NCI-H526 (cell line): ENCODE results near the gene C17orf75.

Experiments used
- DNase-seq, 2 experiments: peaks; one replicate each; lab custom pipeline; 2025; lab: John Stamatoyannopoulos, UW

C17orf75 gene

DNA sequence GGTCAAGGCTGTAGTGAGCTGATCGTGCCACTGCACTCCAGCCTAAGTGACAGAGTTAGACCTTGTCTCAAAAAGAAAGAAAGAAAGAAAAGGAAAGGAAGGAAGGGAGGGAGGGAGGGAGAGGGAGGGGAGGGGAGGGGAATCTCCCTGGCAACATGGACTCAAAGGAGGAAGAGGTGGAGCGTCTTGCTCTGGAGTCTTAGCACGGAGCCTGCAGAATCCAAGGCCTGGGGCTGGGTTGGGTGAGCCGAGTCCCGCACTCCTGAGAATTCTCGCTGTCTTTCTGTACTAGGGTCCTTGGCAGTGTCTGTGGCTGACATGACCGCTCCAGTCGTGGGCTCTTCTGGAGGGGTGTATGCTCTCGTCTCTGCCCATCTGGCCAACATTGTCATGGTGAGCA, 36.9 kb downstream of the C17orf75 start:
- DNase-seq: no peak

DNA sequence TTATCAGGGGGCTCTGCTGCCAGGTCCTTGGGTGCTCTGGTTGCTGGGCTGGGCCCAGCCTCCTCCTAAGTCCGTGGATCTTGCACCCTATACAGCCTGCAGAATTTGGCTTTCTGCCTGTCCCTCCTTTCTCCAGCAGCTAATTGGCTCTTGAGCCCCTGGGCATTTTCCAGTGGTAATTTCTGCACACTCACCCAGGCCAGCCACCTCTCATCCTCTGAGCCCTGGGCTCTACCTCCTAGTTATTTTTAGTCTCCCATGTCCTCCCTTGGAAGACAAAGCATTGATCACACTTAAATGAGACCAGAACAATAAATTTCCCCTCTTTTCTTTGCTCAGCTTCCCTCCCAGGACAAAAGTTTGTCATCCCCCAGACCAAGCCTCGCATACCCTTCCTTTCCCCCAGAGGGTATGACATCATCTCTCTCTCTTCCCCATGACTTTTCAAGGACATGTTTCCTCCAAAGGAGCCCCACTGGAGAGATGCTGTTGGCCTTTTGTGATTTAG, 38.1 kb downstream of the C17orf75 start:
- DNase-seq: no peak

DNA sequence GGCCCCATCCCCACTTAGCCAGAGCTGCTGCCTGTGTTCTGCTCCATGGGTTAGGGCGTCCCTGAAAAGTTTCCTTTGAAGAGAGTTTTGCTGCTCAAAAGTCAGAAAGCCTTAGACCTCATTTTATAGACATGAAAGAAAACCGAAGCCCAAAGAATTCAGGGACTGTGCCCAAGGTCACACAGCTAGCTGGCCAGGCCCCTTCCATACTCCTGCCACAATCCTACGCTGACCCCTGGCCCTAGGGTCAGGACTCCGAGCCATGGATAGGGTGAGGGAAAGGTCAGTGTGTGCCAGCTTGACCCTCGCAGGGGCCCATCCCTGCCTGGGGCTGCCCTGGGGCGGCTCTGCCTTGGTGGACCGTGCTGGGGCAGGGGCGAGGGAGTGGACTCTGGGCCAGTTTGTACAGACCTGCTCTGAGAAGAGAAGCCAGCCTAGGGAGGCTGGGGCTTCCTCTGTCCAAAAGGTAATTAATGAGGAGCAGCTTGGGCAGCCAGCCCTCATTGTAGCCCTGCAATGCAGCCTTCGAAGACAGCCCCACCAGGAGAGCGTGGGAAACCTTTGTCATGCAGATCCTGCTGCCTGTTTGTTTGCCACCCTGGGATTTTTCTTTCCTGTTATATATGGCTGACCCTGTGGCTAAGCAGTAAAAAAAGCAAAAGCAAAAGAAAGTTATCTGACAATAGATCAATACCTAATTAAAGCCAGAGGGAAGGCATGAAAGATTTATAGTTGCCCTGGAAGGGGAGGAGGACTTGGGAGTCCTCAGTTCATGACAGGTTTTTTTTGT, 38.9 kb downstream of the C17orf75 start:
- DNase-seq: no peak

DNA sequence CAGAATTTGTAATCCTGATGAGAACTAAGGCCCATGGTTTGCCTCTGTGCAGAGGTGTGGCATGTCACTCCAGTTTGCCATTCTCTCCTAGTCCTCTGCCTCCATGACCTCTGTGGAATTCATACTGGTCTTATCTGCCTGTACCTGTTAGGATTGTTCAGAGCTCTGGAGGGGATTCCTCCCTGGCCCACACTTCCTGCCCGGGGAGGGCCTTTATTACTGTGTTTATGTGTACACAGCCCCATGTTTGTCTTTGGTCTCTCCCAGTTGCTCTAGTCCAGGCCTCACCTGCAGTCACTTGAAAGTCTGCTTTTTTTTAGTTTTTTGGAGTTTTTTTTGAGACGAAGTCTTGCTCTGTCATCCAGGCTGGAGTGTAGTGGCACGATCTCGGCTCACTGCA, 39.9 kb downstream of the C17orf75 start:
- no peak for DNase-seq

DNA sequence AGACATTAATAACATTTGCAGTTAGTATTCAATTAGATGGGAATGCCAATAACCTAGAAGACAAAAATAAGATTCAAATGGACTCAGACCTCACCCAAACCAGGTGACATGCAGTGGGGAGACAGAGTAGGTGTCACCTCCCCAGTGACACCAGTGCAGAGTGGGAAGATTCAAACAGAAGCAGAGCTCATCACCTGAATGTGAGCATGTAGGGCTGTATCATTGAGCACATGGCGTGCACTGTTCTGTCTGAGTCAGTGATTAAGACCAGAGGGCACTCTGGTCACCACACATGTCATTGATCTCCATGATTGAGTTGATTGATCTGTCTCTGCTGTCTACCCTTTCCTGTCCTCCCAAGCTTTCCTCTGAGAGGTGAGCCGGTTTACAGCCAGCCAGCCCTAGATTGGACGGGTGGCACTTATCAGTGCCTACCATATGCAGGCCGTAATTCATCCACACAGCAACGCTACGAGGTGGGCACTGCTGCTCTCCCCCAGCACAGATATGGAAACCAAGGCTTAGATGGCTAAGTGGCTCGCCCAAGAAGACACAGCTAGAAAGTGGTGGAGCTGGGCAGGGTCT, 42.3 kb downstream of the C17orf75 start:
- no peak for DNase-seq

DNA sequence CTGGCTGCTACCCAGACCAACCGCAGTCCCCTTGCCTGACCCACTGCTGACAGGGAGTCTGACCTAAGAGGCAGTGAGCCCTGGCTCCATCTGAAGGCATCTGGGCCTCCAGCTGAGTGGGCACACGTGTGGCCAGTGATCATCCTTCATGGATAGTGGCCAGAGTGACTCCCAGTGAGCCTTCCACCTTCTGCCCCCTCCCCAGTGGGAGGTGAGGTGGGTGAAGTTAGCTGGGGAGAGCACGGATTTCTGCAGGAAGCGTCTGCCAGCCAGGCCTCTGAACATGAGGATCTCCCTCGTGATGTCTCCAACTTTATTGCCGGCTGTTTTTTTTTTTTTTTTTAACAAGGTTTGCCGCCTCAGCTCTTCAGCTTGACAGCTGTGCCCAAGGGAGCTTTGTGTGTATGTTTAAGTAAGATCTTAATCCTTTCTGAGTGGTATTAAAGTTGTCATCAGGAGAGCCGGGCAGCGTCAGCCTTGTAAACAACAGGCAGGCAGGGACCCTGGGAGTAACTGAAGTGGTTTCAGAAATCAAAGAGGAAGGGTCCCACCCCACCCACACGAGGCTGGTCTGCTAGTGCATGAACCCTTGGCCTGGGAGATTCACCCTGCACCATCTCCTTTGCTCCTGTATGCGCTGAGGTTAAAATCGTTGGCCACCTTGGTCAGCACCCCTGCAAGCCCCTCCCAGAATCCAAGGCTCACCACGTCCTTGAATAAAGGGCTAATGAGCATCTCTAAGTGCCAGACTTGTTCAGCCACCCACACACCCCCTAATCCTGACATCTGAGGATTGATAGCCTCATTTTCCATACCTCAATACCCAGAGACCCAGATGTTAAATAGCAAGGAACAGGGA, 43.0 kb downstream of the C17orf75 start:
- peak in 1 of 2 experiments; percentile 10 for DNase-seq

DNA sequence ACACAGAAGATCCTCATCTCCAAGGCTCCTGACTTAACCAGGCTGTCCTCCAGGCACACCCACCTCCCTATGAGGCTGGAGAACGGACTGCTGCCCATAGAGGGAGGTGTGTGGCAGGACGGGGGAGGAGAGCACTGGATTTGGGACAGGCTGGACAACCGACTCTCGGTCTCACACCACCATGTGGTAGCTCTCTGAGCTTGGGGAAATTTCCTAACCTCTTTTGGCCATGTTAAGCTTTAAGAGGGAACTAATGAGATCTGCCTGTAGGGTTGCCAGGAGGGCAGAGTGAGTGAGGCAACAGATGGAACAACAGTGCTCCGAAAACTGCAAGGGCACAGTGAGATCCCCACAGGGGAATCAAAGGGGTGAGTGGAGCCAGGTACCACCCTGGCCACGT, 43.7 kb downstream of the C17orf75 start:
- DNase-seq: no peak

DNA sequence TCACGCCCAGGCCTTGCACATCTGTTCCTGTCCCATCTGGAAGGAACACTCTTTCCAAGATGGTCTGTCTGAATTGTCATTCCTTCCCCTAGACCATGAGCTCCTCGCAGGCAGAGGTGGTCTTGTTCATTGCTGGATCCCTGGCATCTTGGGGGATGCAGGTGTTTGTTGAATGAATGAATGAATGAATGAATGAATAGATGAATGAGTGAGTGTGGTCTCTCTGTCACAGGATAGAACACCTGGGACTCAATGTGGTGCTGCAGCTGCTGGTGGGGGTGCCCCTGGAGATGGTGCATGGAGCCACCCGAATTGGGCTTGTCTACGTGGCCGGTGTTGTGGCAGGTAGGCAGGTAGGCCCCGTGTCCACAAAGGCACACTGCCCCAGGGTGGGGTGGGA, 44.1 kb downstream of the C17orf75 start:
- no peak for DNase-seq

DNA sequence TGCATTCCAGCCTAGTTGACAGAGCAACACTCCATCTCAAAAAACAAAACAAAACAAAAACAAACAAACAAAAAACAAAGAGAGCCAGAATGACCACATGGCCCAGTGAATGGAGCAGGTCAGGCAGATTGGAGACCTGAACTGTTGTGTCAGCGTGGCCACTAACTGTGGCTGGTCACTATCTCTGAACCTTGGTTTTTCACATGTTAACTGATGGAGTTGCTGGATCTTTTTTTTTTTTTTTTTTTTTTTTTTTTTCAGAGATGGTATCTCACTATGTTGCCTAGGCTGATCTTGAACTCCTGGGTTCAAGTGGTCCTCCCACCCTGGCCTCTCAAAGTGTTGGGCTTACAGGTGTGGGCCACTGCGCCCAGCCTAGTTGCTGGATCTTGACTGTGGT, 44.5 kb downstream of the C17orf75 start:
- no peak for DNase-seq

DNA sequence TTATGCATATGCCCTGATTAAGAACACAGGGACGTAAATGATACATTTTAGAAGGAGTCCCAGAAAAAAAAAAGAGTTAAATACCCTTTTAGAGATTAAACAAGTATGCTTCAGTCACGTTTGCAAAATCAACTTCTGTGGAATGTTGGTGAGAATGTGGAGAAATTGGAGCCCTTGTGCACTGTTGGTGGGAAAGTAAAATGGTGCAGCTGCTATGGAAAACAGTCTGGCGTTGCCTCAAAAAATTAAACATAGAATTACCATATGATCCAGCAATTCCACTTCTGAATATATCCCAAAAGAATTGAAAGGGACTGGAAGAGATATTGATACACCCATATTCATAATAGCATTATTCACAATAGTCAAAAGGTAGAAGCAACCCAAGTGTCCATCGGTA, 49.9 kb downstream of the C17orf75 start:
- peak; percentile 19 to 23 for DNase-seq

DNA sequence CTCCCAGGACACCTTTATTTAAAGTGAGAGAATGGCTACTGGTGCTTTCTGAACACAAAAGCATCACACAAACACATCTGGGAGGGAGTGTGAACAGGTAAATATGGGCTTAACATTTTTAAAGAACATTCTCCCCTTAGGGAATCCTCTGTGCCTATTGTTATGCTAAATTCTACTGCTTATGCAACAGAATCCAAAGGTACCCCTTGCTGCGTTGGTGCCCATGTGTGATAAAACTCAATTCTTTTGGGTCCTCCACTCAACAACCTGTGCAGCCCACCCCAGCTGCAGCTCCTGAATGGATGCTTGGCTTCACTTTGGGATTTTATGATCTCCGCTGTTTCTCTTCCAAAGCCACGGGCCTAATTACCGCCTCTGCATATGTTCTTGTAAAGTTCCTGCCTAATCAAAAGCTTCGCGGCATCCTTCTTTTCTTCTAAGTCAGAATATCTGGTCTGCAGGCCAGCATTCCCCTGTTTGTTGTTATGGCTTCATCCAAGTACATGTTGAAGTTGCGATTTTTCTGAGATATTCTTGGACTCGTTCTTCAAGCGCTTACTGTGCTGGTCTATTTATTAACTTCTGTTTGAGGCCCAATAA, 52.4 kb downstream of the C17orf75 start:
- no peak for DNase-seq

DNA sequence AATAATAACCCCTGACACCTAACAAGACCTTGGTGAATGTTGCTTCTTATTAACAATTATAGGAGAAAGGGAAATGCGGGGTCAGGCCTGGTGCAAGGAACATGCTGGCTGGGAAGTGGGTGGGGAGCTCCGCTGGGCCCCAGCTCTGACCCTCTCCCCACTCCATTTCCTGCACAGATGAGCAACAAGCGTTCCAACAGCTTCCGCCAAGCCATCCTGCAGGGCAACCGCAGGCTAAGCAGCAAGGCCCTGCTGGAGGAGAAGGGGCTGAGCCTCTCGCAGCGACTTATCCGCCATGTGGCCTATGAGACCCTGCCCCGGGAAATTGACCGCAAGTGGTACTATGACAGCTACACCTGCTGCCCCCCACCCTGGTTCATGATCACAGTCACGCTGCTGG, 53.4 kb downstream of the C17orf75 start:
- no peak for DNase-seq

DNA sequence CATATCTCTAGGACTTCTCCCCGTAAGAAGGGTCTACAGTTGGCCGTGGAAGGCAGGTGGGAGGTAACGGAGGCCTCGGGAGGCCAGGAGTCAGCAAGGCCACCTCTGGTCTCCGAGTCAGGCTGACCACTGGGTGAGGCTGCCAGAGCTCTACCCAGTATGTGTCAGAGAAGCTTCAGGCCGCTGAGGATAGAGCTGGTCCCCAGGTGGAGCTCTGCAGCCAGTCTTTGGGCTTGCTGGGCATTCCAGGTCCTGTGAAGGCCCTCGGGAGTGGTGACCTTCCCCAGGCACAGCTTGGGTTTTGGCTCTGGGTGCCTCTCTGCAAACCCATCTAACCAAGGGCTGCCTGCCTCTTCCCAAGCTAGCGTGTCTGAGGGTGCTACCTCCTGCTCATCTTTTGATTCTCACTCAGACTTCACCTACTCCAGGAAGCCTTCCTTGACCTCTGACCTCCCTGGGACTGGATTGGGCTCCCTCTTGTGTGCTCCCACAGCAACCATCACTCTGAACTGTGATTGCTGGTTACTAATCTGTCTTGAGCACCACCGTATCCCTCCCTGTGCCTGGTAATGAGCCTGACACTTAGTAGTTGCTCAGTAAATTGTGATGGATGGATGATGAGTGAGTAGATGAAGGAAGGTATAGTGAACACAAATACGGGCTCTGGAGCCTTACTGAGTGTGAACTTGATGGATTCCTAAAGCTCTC, 54.0 kb downstream of the C17orf75 start:
- no peak for DNase-seq

DNA sequence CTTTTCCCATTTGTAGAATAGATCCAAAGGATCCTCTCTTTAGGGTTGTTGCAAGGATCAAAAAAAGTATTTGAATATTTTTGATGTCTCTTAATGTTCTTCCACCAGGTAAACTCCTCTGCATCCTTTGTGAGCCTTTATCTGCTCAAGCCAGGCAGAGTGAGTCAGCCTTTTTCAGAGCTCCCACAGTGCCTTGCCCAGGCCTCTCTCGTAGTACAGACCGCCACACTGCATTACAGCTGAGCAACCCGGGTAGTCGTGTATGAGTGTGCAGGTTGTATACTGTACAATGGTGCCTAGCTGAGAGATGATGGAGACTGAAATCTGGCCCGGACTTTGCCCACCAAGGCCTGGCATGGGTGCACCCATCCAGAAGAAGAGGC, 55.5 kb downstream of the C17orf75 start:
- no peak for DNase-seq

DNA sequence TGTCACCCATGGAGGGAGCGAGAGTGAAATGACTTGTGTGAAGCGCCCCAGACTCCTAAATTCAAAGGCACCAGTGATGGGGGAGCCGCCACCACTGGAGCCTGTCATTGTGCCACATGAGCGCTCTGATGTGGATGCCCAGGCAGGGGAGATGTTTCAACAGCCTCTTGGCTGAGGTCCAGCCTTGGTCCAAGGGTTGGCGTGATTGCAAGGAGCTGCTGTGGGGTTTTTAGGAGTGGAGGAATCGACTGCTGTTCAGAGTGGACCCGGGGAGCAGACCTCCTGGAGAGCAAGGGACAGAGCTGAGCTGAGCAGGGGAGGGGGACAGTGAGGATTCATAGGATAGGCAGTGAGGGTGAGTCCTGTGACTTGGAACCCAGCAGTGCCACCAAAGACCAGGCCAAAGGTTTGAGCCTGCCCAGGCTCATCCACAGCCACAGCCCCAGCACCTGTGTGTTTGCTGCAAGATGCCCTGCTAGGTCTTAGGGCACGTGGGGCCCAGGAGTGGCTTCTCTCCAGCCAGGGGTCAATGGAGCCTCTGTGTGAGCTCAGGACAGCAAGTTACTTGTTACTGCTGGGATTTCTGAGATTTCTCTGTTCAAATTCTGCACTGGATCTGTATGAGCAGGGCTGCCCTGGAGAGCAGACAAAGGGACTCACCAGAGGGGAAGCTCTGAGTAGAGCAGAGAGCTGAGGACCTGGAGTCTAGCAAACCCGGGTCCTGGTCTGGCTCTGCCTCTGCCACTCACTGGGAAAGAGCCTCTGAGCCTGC, 56.0 kb downstream of the C17orf75 start:
- DNase-seq: no peak

DNA sequence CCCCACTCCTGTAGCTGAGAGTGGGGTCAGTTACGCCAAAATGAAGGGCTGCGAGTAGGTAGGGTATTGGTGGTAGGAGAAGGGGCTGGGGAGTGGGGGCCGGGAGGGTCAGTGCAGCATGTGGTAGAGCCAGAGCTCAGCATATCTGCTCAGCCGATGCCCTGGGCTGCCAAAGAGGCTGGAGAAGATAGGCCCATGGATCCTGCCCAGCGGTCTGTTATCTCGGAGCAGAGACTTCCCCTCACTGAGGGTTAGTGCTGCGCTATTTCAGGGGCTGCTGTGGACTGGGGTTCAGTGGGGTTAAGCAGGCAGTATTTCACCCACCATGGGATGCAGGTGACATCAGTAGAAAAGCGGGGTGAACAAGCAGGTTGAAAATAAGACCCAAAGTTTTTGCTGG, 56.7 kb downstream of the C17orf75 start:
- DNase-seq: no peak

DNA sequence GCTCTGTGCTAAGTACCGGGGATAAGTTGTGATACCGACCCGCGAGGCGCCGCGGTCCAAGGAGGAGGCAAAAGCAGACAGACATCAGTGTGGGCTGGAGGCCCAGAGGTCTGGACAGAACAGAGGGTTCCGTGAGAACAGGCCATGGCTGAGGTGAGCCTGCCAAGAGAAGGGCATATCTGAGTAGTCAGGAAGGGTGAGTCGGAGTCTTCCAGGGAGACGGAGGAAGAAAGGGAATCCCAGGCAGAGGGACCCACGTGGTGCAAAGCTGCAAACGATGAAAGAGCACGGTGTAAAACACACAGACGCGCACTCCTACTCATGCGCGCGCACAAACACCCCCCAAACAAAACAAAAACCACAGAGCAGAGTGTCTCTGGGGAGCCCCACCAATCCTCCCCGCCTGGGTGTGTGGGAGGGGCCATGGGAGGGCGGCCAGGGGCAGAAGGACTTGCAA, 58.2 kb downstream of the C17orf75 start:
- DNase-seq: no peak

DNA sequence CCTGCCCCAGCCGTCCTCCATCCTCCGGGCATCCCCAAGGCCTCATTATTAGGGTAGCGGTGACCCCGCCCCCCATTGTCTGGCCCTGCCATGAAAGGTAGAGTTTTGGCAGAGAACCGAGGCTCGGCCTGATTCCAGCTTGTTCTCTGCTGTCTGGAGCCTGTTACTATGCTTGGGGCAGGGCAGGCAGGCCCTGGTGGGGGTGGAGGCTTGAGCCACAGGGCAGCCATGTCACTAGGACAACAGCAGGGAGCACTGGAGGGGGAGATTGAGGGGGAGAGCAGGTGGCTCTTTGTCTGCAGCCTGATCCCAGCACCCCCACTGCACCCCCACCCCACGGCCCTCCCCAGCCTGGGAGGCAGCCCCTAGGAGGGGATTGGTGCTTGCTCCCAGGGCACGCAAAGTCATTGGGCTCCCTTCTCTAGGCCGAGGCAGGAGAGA, 60.9 kb downstream of the C17orf75 start:
- DNase-seq: no peak

DNA sequence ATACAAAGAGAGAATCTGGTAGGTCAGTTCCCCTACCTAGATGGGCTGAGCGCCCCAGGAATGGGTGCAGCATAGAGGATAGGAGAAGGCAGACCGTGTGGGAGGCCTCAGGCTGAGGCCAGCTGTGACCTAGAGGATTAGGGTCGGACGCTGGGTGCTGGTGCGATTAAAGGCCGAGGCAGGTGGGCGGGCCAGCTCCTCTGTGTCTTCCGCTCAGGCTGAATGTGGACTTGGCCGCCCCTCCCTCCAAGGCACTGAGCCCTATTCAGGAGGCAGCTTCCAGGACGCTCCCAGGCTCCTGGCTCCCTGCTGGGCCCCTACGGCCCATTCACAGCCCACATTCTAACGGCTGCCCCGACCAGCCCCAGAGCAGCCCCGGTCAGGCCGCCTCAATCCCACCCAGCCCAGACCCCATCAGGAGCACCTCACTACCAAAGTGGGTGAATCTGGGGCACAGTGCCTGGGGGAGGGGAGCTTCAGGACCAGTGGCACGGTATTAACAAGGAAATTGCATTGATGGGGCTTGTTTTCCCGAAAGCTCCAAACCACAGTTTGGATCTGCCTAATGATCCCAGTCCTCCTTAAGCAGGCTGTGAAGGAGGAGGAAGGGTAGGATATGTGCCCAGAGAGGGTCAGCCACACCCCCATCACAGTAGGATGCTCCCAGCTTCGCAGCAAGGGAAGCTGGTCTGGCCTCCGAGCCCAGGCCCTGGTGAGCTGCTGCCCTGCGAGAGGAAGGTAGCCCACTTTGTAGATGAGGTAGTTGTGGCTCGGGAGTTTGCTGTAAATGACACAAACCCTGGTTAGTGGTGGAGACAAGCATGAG, 61.9 kb downstream of the C17orf75 start:
- no peak for DNase-seq

DNA sequence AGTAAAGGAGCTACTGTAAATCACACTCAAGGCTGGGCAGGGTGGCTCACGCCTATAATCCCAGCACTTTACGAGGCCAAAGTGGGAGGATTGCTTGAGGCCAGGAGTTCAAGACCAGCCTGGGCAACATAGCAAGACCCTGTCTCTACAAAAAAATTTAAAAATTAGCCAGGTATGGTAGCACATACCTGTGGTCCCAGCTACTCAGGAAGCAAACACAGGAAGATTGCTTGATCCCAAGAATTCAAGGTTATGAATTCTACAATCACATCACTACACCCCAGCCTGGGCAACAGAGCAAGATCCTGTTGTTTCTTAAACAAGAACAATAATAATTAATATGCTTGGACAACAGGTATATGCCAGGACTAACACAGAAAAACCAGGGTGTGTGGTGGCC, 63.2 kb downstream of the C17orf75 start:
- DNase-seq: no peak
